Liver (tissue), 9 donors: ENCODE data around the gene APOBEC2. TPM values are rescaled to one million over a fixed set of nuclear protein-coding genes. Genes with fewer than 3 reads are reported as not detected.

Experiments used
- DNase-seq: peaks from one replicate; pipeline ENCODE4 v3.0.0-alpha.2; 2017; ENCODE audit warnings: low spot score
- H3K27ac ChIP-seq, 2 donors: one replicate each; pipeline ENCODE4 v1.7.0; 2013; ENCODE audit warnings: inconsistent platforms in 2 of 2, low read length in 2 of 2, control low read depth in 1 of 2, low read depth in 1 of 2, mild to moderate bottlenecking in 1 of 2
- H3K27me3 ChIP-seq, 4 donors: one replicate each; pipeline versions ENCODE4 v1.6.1 to v1.7.0; 2013; ENCODE audit warnings: low read length in 3 of 4, inconsistent platforms in 1 of 4, mild to moderate bottlenecking in 1 of 4, moderate library complexity in 1 of 4; ENCODE audit not compliant: control insufficient read depth in 4 of 4, insufficient read depth in 4 of 4
- H3K36me3 ChIP-seq, 4 donors: one replicate each; pipeline versions ENCODE4 v1.6.1 to v1.7.0; 2013; ENCODE audit warnings: low read length in 3 of 4, mild to moderate bottlenecking in 3 of 4, low read depth in 1 of 4, moderate library complexity in 1 of 4; ENCODE audit not compliant: control insufficient read depth in 4 of 4, insufficient read depth in 3 of 4
- H3K4me1 ChIP-seq, 4 donors: one replicate each; pipeline versions ENCODE4 v1.6.1 to v1.7.0; 2013; ENCODE audit warnings: low read length in 3 of 4, mild to moderate bottlenecking in 3 of 4, moderate library complexity in 1 of 4; ENCODE audit not compliant: control insufficient read depth in 4 of 4, insufficient read depth in 4 of 4
- H3K4me3 ChIP-seq, 3 donors: one replicate each; pipeline versions ENCODE4 v1.6.1 to v1.7.0; 2013; ENCODE audit warnings: low read length in 3 of 3, control low read depth in 1 of 3, low read depth in 1 of 3, mild to moderate bottlenecking in 1 of 3
- H3K9ac ChIP-seq, 2 donors: one replicate each; pipeline ENCODE4 v1.7.0; 2013; ENCODE audit warnings: low read length in 2 of 2, mild to moderate bottlenecking in 2 of 2, moderate library complexity in 2 of 2, control low read depth in 1 of 2, low read depth in 1 of 2
- H3K9me3 ChIP-seq, 4 donors: one replicate each; pipeline versions ENCODE4 v1.6.1 to v1.7.0; 2013; ENCODE audit warnings: low read length in 3 of 4; ENCODE audit not compliant: control insufficient read depth in 4 of 4
- EGR1 ChIP-seq, 2 donors: IDR thresholded peaks; 2 replicates each; pipeline ENCODE4 v1.6.1; 2016 to 2018; ENCODE audit warnings: antibody characterized with exemption in 2 of 2, low read depth in 2 of 2
- FOXA1 ChIP-seq: IDR thresholded peaks from 2 replicates; pipeline ENCODE4 v1.6.1; 2016; ENCODE audit warnings: antibody characterized with exemption
- FOXA2 ChIP-seq: IDR thresholded peaks from 2 replicates; pipeline ENCODE4 v1.6.1; 2016; ENCODE audit warnings: antibody characterized with exemption
- GABPA ChIP-seq, 2 donors: IDR thresholded peaks in 1 of 2; conservative IDR thresholded peaks in 1 of 2; 2 replicates each; pipeline ENCODE4 v1.6.1; 2016; ENCODE audit warnings: antibody characterized with exemption in 2 of 2, mild to moderate bottlenecking in 1 of 2, moderate library complexity in 1 of 2
- HNF4A ChIP-seq, 2 donors: conservative IDR thresholded peaks; 2 replicates each; pipeline ENCODE4 v1.6.1; 2016; ENCODE audit warnings: antibody characterized with exemption in 2 of 2, mild to moderate bottlenecking in 2 of 2
- HNF4G ChIP-seq: IDR thresholded peaks from 2 replicates; pipeline ENCODE4 v1.6.1; 2016; ENCODE audit warnings: antibody characterized with exemption
- JUND ChIP-seq, 2 donors: IDR thresholded peaks; 2 replicates each; pipeline ENCODE4 v1.6.1; 2016; ENCODE audit warnings: antibody characterized with exemption in 2 of 2
- NR2F2 ChIP-seq: IDR thresholded peaks from 2 replicates; pipeline ENCODE4 v1.6.1; 2016; ENCODE audit warnings: antibody characterized with exemption
- RAD21 ChIP-seq, 2 donors: IDR thresholded peaks; 2 replicates each; pipeline ENCODE4 v1.6.1; 2016; ENCODE audit warnings: antibody characterized with exemption in 2 of 2, mild to moderate bottlenecking in 2 of 2
- REST ChIP-seq: IDR thresholded peaks from 2 replicates; pipeline ENCODE4 v1.6.1; 2016; ENCODE audit warnings: antibody characterized with exemption, mild to moderate bottlenecking
- RXRA ChIP-seq, 2 donors: IDR thresholded peaks; 2 replicates each; pipeline ENCODE4 v1.6.1; 2017 to 2018; ENCODE audit warnings: antibody characterized with exemption in 2 of 2, mild to moderate bottlenecking in 1 of 2
- SP1 ChIP-seq: IDR thresholded peaks from 2 replicates; pipeline ENCODE4 v1.6.1; 2018; ENCODE audit warnings: antibody characterized with exemption, mild to moderate bottlenecking
- YY1 ChIP-seq: IDR thresholded peaks from 2 replicates; pipeline ENCODE4 v1.6.1; 2016; ENCODE audit warnings: antibody characterized with exemption, mild to moderate bottlenecking
- WGBS: extraction: QIAGEN DNeasy Blood & Tissue Kit; methylation state at CpG from one replicate; pipeline ENCODE4 v1.1.7; 2013; 5-methylcytosine and 5-hydroxymethylcytosine counted together
- polyA plus RNA-seq, 2 donors: library from polyadenylated mRNA; stranded (reverse) in 1 of 2; unstranded in 1 of 2; fragments of 200-250 nt in 1 of 2; fragments of >200 nt in 1 of 2; fragmentation: Nextera tagmentation in 1 of 2; extraction: Ambion mirVana in 1 of 2; gene quantifications; one replicate each; pipeline versions ENCODE4 v1.2.1 to v1.2.3, GENCODE V29; 2013 to 2015
- total RNA-seq, 2 donors: library from RNA; depleted of rRNA; stranded (reverse); fragments of >200 nt; gene quantifications; one replicate each; pipeline ENCODE4 v1.2.3, GENCODE V29; 2014
- TF ChIP-seq, protein P1 (sequence below): IDR thresholded peaks from 2 replicates; pipeline ENCODE4 v1.6.1; 2016; ENCODE audit warnings: antibody characterized with exemption
- TF ChIP-seq, protein P2 (sequence below): fragments of 150-350 bp; IDR thresholded peaks from 2 replicates; pipeline ENCODE4 v1.5.1; 2017; ENCODE audit warnings: improper control_type of control experiment, low read depth, low read length; ENCODE audit not compliant: missing input control
- TF ChIP-seq, protein P3 (sequence below): IDR thresholded peaks from 2 replicates; pipeline ENCODE4 v1.6.1; 2016; ENCODE audit warnings: antibody characterized with exemption
- donor health status: healthy.
- donor health status: healthy.
- donor health status: healthy.
- donor health status: healthy.
- donor health status: healthy.

Gene APOBEC2
- total and polyA plus RNA-seq, 4 donors: 1.6 to 2.3 TPM; not detected in 2

DNA sequence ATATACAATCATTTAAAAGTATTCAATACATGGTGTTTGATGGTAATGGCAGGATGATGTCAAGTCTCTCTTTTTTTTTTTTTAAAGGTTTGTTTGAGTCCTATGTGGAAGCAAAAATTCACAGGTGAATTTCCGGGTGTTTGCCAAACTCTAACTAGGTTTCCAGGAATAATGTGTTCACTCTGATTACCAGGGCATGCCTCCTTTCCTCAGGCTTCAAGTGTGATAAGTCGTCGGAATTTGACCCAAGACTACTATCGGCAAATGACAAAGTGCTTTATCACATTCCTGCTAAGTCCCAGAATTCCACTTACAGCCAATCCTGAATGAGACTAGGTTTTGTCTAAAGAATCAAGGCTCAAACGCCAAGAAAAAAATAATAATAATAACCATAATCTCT, 11.8 kb downstream of the APOBEC2 start:
- Histone ChIP-seq H3K4me1 (peaks cover 5 to 34% (median 30%) of the 10 kb centered on the region in 4 donors), H3K36me3 (peaks cover 0 to 10% (median 6%) of the 10 kb centered on the region in 4 donors), H3K27ac (peak overlapping the region; percentile 61 to 71), H3K27me3 (no peaks in the 10 kb centered on the region), H3K4me3 (no peak overlapping the region), H3K9me3 (no peaks in the 10 kb centered on the region), H3K9ac (no peak overlapping the region)
- WGBS: 31% methylated on average over 5 of the region's 5 CpGs
- DNase-seq: no peak
- TF ChIP-seq, protein P1, sequence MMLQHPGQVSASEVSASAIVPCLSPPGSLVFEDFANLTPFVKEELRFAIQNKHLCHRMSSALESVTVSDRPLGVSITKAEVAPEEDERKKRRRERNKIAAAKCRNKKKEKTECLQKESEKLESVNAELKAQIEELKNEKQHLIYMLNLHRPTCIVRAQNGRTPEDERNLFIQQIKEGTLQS: no peak
- TF ChIP-seq EGR1 (IDR thresholded peaks at IDR 0.05; ENCODE audit: low read depth in 2 of 2) (no peak), YY1 (no peak), FOXA1 (no peak), SP1 (no peak), JUND (IDR thresholded peaks at IDR 0.05) (no peak), RAD21 (IDR thresholded peaks at IDR 0.05) (no peak), RXRA (IDR thresholded peaks at IDR 0.05) (no peak), NR2F2 (no peak), REST (no peak)
- TF ChIP-seq, protein P2, sequence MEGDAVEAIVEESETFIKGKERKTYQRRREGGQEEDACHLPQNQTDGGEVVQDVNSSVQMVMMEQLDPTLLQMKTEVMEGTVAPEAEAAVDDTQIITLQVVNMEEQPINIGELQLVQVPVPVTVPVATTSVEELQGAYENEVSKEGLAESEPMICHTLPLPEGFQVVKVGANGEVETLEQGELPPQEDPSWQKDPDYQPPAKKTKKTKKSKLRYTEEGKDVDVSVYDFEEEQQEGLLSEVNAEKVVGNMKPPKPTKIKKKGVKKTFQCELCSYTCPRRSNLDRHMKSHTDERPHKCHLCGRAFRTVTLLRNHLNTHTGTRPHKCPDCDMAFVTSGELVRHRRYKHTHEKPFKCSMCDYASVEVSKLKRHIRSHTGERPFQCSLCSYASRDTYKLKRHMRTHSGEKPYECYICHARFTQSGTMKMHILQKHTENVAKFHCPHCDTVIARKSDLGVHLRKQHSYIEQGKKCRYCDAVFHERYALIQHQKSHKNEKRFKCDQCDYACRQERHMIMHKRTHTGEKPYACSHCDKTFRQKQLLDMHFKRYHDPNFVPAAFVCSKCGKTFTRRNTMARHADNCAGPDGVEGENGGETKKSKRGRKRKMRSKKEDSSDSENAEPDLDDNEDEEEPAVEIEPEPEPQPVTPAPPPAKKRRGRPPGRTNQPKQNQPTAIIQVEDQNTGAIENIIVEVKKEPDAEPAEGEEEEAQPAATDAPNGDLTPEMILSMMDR: no peak
- TF ChIP-seq, protein P3, sequence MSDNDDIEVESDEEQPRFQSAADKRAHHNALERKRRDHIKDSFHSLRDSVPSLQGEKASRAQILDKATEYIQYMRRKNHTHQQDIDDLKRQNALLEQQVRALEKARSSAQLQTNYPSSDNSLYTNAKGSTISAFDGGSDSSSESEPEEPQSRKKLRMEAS: no peak

DNA sequence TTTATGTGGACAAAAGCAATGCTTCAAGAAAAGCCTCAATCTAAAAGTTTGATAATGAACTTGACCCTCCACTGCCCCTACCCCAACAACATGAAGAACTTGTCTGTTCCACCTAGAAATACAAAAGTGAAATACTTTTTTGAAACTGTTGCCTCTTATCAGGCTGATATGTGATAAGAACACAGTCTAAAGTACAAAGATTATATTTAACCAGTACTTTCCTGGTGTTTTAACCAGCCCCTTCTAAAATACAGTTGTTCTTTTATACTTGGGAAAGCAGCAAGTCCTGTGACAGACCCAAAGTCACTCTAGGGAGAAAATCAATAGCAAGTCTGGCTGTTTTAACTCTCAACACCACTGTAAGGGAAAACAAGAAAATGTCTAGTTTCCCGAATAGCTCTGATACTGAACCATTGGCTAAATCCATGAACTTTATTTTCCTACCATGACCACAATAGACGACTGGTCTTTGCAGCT, 12.6 kb downstream of the APOBEC2 start:
- 33% methylated on average over 2 of the region's 2 CpGs for WGBS
- peak; percentile 77 for TF ChIP-seq SP1
- TF ChIP-seq JUND (IDR thresholded peaks at IDR 0.05): peak; percentile 49 to 58
- TF ChIP-seq FOXA1: no peak
- TF ChIP-seq FOXA2: no peak
- TF ChIP-seq, protein P3: peak; percentile 30
- TF ChIP-seq GABPA (IDR thresholded peaks at IDR 0.05 in 1 of 2, conservative IDR thresholded peaks at IDR 0.05 in 1 of 2): no peak
- TF ChIP-seq EGR1 (IDR thresholded peaks at IDR 0.05; ENCODE audit: low read depth in 2 of 2): no peak
- TF ChIP-seq, protein P2: no peak
- peak; percentile 84 to 90 for TF ChIP-seq HNF4A (conservative IDR thresholded peaks at IDR 0.05)
- TF ChIP-seq REST: peak; percentile 17
- peak in 1 of 2 donors; percentile 36 for TF ChIP-seq RAD21 (IDR thresholded peaks at IDR 0.05)
- peak; percentile 49 to 57 for TF ChIP-seq RXRA (IDR thresholded peaks at IDR 0.05)
- TF ChIP-seq HNF4G: peak; percentile 80
- TF ChIP-seq, protein P1: no peak
- no peaks in the 10 kb centered on the region for H3K9me3 ChIP-seq
- H3K4me1 ChIP-seq: peaks cover 5 to 37% (median 31%) of the 10 kb centered on the region in 4 donors
- no peak overlapping the region for H3K4me3 ChIP-seq
- H3K9ac ChIP-seq: peak overlapping the region in 1 of 2 donors; percentile 16
- H3K36me3 ChIP-seq: peaks cover 0 to 10% (median 6%) of the 10 kb centered on the region in 4 donors
- peak overlapping the region; percentile 61 to 71 for H3K27ac ChIP-seq
- no peaks in the 10 kb centered on the region for H3K27me3 ChIP-seq
- no peak for DNase-seq
